Right cardiac atrium (tissue), 5 donors: ENCODE data around the gene USP27X. TPM values are rescaled to one million over a fixed set of nuclear protein-coding genes. Genes with fewer than 3 reads are reported as not detected.
A peak's percentile ranks its signal among the peaks of the same experiment; 100 is the strongest.

Source experiments
- ATAC-seq, 2 donors: fragments of 200-7000 bp; cut with Tn5 transposase; one replicate each; pipeline versions ENCODE4 v1.8.0 to v1.9.1; 2020; ENCODE audit warnings: moderate library complexity in 2 of 2, mild to moderate bottlenecking in 1 of 2
- DNase-seq, 3 donors: peaks; one replicate each; pipeline ENCODE4 v3.0.0-alpha.2; 2020
- H3K27ac ChIP-seq: one replicate; pipeline ENCODE4 v1.5.1; 2013; ENCODE audit warnings: mild to moderate bottlenecking, low read length, control low read depth, moderate library complexity
- H3K27me3 ChIP-seq: one replicate; pipeline ENCODE4 v1.6.1; 2013; ENCODE audit not compliant: control insufficient read depth, insufficient read depth
- H3K4me1 ChIP-seq: one replicate; pipeline ENCODE4 v1.6.1; 2013; ENCODE audit warnings: low read length; ENCODE audit not compliant: control insufficient read depth, insufficient read depth
- H3K4me3 ChIP-seq: one replicate; pipeline ENCODE4 v1.5.1; 2013; ENCODE audit warnings: low read length, control low read depth
- H3K9me3 ChIP-seq: one replicate; pipeline ENCODE4 v1.6.1; 2013; ENCODE audit warnings: low read length; ENCODE audit not compliant: control insufficient read depth
- WGBS: extraction: QIAGEN DNeasy Blood & Tissue Kit; methylation state at CpG from one replicate; pipeline ENCODE4 v1.1.7; 2013; 5-methylcytosine and 5-hydroxymethylcytosine counted together
- intact Hi-C, 4 donors: fragments of 100-400 bp; cut with DNase I; formaldehyde crosslinking; loops; one replicate each; pipeline versions ENCODE4 v1.11.0 to v1.14.0; 2022 to 2023
- polyA plus RNA-seq: library from polyadenylated mRNA; stranded (reverse); fragments of 200-250 nt; gene quantifications from one replicate; pipeline ENCODE4 v1.2.3, GENCODE V29; 2013
- total RNA-seq, 4 donors: library from RNA; stranded (reverse); fragmentation: NEBNext Ultra II Directional; extraction: Animal tissue kit (Norgen Biotek cat#: 25700); gene quantifications; one replicate each; pipeline ENCODE4 v1.2.1, GENCODE V29; 2021
- donor health status: healthy with polysubstance abuse.
- donor health status: DM: no; HTN: yes; CAD: no.
- donor health status: DM: no; HTN: no; CAD: no.
- donor health status: DM: no; HTN: yes; CAD: no; lungs with severe emphysema.
- donor health status: DM: yes; HTN: yes; CAD: no.

The USP27X gene
- total and polyA plus RNA-seq, 5 donors = 2.1 to 4.7 (median 2.6) TPM

DNA sequence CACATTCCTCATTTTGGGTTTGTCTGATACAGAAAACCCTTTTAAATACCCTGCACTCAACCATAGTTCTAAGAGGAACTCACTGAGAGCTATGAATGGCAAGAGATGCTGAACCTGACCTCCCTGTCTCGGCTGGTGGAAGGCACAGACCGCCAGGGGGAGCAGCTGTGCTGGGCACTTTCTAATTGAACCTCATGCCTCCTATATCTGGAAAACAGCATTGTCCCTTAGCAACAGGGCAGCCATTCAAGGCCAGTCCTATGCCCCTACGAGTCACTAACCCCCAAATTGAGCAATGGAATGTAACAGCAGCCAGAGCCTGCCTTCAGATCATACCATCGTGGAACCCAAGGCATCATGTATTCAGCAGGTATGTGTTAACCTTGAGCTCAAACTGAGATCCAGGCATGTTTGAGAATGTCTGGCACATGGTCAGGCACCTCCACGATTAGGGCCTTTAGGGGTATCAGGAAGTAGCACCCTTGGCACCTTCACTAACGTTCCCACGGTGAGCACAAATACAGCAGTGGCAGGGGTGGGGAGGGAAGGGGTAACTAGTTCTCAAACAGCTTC is 5.1 kb downstream of the USP27X start:
- Histone ChIP-seq H3K27me3 (no peaks in the 10 kb centered on the region), H3K4me3 (no peak overlapping the region), H3K27ac (no peak overlapping the region), H3K9me3 (no peaks in the 10 kb centered on the region), H3K4me1 (peaks cover 4% of the 10 kb centered on the region)
- intact Hi-C loops = no loop called here
- 40% methylated on average over 7 of the region's 7 CpGs for WGBS
- peak; percentile 59 to 80 (median 79) for DNase-seq
- ATAC-seq = peak; percentile 39 to 48

DNA sequence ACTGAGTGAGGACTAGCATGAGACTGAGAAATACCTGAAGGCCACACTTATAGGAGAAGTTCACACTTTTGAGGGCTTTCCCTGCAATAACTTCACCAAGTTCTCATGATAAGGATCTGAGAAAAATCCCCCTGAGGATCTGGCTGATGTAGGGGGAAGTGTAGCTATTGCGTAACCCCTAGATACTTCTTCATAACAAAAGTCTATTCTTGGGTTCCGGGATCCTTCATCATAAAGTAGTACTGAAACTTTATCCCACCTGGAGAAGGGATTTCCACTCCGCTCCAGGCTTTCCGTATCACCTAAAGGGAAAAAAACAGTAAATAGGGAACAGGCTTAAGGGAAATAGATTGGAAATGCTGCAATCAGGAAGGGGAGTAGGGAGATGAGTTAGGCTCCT is 13.3 kb downstream of the USP27X start:
- H3K9me3 ChIP-seq = no peaks in the 10 kb centered on the region
- ATAC-seq = no peak
- no peak overlapping the region for H3K4me3 ChIP-seq
- intact Hi-C loops = no loop called here
- no peak overlapping the region for H3K27ac ChIP-seq
- H3K27me3 ChIP-seq = no peaks in the 10 kb centered on the region
- 67% methylated on average over 4 of the region's 4 CpGs for WGBS
- no peaks in the 10 kb centered on the region for H3K4me1 ChIP-seq
- DNase-seq = no peak

DNA sequence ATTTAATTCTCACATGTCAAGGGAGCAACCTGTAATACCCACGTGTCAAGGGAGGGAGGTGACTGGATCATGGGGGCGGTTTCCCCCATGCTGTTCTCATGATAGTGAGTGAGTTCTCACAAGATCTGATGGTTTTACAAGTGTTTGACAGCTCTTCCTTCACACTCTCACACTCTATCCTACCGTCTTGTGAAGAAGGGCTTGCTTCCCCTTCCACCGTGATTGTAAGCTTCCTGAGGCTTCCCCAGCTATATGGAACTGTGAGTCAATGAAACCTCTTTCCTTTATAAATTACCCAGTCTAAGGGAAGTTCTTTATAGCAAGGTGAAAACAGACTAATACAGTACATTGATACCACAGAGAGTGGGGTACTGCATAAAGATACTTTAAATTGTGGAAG is 17.7 kb downstream of the USP27X start:
- intact Hi-C loops = no loop called here
- Histone ChIP-seq H3K27ac (no peak overlapping the region), H3K4me3 (no peak overlapping the region), H3K4me1 (no peaks in the 10 kb centered on the region), H3K27me3 (no peaks in the 10 kb centered on the region), H3K9me3 (no peaks in the 10 kb centered on the region)
- DNase-seq (no peak), ATAC-seq (no peak)
- WGBS = 76% methylated on average over 4 of the region's 4 CpGs

DNA sequence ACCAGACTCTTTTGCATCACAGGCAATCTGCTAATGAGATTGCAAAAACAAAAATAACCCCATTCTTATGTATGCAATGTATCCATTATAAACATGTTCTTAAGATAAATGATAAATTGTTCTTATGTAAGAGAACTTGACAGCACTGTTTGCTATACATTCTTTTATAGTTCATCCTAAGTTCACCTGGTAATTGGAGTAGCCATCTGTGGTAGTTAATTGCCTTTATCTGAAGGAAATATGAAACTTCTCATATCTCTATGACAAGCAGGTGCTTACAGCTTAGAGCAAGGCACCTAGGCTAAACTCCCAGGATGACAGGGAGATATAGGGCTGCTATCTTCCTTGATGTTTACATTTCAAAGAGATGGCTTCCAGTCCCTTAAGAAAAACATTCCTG is 21.8 kb downstream of the USP27X start:
- DNase-seq = no peak
- no peaks in the 10 kb centered on the region for H3K27me3 ChIP-seq
- intact Hi-C loops = no loop called here
- ATAC-seq = no peak
- H3K4me3 ChIP-seq = no peak overlapping the region
- no peaks in the 10 kb centered on the region for H3K4me1 ChIP-seq
- no peak overlapping the region for H3K27ac ChIP-seq
- no peaks in the 10 kb centered on the region for H3K9me3 ChIP-seq

DNA sequence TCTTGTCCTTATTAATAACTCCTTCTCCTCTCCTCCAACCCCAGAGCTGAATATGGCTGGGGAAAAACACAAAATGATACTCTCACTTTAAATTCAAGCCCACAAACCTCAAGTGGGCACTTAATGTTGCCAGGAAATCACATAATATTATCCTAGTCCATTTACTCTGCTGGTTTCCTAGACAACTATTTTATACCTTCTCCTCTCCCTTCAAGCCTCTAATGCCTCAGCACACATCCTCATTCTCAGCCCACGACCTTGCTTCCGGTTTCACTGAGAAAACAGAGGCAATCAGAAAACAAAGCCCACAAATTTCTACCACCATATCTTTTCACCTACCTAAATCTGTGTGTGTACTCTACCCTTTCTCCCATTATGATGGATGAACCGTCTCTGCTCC is 31.1 kb downstream of the USP27X start:
- no peak overlapping the region for H3K4me3 ChIP-seq
- 28% methylated on average over 3 of the region's 3 CpGs for WGBS
- H3K4me1 ChIP-seq = no peaks in the 10 kb centered on the region
- no peak overlapping the region for H3K27ac ChIP-seq
- H3K27me3 ChIP-seq = no peaks in the 10 kb centered on the region
- ATAC-seq = no peak
- intact Hi-C loops = loop anchor here in 1 of 4 donors (10.0 kb wide), 1 partner anchor 174 kb away; no protein-coding TSS in a partner anchor
- DNase-seq = no peak
- H3K9me3 ChIP-seq = no peaks in the 10 kb centered on the region

DNA sequence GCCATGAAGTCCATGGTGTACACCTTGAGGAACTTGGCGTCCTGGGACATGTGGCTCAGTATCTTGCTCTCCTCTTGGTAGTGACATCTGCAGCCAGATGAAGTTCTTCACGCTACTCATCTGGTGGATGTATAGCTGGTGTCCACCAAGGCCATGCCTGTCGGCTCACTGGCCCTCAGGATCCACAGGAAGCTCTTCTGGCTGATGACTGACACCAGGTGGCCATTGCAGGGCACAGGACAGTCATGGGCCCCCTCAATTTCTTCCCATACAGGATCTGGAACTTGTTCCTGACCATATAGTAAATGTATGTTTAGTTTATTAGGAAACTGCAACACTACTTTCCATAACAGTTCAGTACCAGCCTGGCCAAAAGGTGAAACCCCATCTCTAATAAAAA is 32.8 kb downstream of the USP27X start:
- DNase-seq (no peak), ATAC-seq (no peak)
- Histone ChIP-seq H3K27ac (no peak overlapping the region), H3K27me3 (no peaks in the 10 kb centered on the region), H3K4me1 (no peaks in the 10 kb centered on the region), H3K9me3 (no peaks in the 10 kb centered on the region), H3K4me3 (no peak overlapping the region)
- WGBS = 83% methylated on average over 3 of the region's 3 CpGs
- intact Hi-C loops = loop anchor here in 1 of 4 donors (10.0 kb wide), 1 partner anchor 173 kb away; no protein-coding TSS in a partner anchor

DNA sequence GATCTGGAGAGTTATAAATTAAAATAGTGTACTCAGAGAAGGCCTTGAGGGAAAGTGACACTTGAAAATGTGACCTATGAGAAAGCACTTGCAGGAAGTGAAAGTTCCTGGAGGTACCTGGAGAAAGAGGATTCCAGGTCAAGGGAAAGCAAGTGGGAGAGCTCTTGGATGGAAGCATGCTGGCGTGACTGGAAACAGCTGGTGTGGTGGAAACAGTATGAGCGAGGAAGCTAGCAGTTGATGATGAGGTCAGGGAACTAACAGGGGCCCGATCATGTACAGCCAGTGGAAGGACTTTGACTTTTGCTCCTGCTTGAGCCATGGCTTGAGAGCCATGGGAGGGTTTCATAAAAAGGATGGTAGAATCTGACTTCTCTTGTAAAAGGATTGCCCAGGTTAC is 33.6 kb downstream of the USP27X start:
- Histone ChIP-seq H3K27me3 (no peaks in the 10 kb centered on the region), H3K4me1 (no peaks in the 10 kb centered on the region), H3K9me3 (no peaks in the 10 kb centered on the region), H3K27ac (no peak overlapping the region), H3K4me3 (no peak overlapping the region)
- intact Hi-C loops = loop anchor here in 1 of 4 donors (10.0 kb wide), 1 partner anchor 172 kb away; no protein-coding TSS in a partner anchor
- ATAC-seq (no peak), DNase-seq (no peak)
- 66% methylated on average over 3 of the region's 3 CpGs for WGBS

DNA sequence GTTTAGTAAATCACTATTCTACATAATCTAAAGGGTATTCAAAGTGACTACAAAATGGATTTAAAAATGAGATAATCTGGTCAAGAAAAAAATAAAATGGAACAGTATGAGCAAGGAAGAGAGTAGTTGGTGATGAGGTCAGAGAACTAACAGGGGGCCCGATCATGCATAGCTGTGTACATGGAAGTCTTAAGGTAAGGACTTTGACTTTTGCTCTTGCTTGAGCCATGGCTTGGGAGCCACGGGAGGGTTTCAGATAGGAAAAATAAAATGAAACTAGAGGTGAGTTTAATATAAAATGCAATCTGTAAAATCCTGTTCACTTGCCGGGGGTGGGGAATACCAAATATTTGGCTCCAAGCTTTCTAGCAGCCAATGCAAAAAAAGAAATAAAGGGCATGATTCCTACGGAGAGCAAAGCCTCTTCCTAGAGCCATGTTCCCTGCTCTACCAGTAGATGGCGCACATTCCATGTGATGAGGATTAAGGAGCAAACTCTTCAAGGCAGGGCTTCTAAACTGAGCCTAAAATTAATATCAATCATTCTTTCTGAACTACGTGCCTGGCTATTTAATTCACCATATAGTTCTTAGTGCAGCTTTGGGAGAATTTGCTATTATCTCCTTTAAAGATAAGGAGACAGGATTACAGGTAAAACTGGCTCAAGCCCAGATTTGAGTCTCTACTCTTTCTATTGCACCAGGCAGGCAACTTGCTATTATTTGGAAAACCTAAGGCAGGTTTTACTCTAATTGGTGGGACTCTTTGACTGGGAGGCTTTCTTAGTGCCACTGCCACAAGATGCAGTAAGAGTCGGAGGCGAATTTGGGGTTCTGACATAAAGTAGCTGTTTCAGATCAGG is 36.3 kb downstream of the USP27X start:
- DNase-seq (no peak), ATAC-seq (peak in 1 of 2 donors; percentile 66)
- intact Hi-C loops = loop anchor here in 2 of 4 donors (5.0 to 10.0 kb wide), 2 partner anchors 167 to 169 kb away; no protein-coding TSS in a partner anchor
- H3K4me1 ChIP-seq = no peaks in the 10 kb centered on the region
- 27% methylated on average over 8 of the region's 8 CpGs for WGBS
- H3K9me3 ChIP-seq = no peaks in the 10 kb centered on the region
- H3K27me3 ChIP-seq = no peaks in the 10 kb centered on the region
- H3K27ac ChIP-seq = no peak overlapping the region
- no peak overlapping the region for H3K4me3 ChIP-seq

DNA sequence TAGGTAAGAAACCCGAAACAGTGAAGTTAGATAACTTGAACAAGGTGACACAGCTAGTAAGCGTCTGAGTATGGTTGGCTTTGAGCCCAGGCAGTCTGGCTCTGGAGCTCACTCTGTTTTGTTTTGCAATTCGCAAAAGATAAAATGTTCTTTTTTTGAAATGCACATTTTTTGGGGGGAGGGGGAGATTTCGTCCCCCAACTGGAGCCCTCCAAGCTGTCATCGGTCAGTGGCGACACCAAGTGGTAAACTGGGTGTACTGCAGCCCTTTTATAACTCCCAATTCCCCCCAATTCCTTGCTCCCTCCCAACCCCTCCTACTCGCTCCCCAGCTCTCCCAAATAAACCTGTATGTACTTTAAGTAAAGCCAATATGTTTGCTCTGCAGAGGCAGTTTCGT is 40.3 kb downstream of the USP27X start:
- WGBS = 15% methylated on average over 8 of the region's 8 CpGs

DNA sequence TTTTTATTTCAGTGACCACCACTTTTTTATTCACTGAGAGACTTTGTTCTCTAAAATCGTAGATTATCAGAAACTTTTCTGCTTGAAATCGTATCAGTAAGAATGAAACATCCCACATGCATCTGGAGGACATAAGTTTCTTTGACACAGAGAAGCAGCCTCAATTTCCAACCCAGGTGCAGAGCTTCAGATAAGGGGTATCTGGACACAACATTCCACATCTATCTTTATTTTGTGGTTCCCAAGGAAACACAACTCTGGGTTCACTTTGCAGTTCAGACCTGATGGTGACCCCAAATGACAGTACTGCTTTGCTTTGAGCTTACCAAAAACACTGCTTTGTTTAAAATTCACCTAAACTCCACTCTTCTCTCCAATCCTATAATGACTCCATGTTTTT is 41.8 kb downstream of the USP27X start:
- WGBS = 66% methylated on average over 2 of the region's 2 CpGs
- no peaks in the 10 kb centered on the region for H3K27me3 ChIP-seq
- no peaks in the 10 kb centered on the region for H3K4me1 ChIP-seq
- DNase-seq (no peak), ATAC-seq (no peak)
- no peak overlapping the region for H3K4me3 ChIP-seq
- intact Hi-C loops = no loop called here
- no peaks in the 10 kb centered on the region for H3K9me3 ChIP-seq
- no peak overlapping the region for H3K27ac ChIP-seq

More for the DNA sequence above, 40.3 kb downstream of the USP27X start:
- Histone ChIP-seq H3K27ac (peak overlapping the region; percentile 52), H3K4me3 (no peak overlapping the region), H3K4me1 (no peaks in the 10 kb centered on the region), H3K27me3 (no peaks in the 10 kb centered on the region), H3K9me3 (no peaks in the 10 kb centered on the region)
- intact Hi-C loops = loop anchor here in 2 of 4 donors (5.0 to 10.0 kb wide), 2 partner anchors 163 to 165 kb away; no protein-coding TSS in a partner anchor
- ATAC-seq = no peak
- DNase-seq = peak; percentile 32 to 78 (median 61)
